Measurements from ENCODE around the gene RAB30. TPM values are rescaled to one million over a fixed set of nuclear protein-coding genes. Genes with fewer than 3 reads are reported as not detected.

Gene RAB30
- total and polyA plus RNA-seq, 2 donors (not counting 3 experiments of a cell fraction or from before 2014, with no cell fraction given), result 4.1 to 14.6 TPM

DNA sequence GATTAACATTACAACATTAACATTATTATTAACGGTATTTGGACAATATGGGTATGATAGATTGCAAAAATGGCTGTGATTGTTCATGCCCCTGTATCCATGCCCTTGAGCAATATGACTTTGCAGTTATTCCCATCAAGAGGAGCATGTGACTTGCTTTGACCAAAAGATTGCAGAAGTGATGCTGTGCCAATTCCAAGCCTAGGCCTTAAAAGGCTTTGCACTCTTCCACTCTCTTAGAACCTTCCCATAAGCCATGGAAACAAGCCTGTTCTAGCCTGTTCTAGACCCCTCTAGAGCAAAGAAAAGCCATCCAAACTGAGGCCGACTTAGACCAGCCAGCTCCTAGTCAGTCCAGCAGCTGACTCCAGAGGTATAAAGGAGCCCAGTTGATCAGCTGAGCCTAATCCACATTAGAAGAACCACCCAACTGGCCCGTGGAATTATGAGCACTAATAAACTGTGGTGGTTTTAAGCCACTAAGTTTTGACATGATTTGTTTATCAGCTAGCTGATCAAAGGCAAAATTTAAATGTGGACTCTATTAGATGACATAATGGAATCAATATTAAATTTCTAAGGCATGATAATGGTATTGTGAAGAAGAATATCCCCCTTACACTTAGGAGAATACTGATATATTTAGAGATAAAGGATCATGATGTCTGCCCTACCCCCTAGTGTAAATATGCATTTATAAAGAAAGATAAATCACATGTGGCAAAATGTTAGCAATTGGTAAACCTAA is 28.6 kb downstream of the RAB30 start:
- H3K36me3 ChIP-seq (ENCODE audit: control insufficient read depth in 2 of 2, extremely low read depth in 1 of 2, insufficient read depth in 2 of 2, low read length in 2 of 2), result no peaks in the 10 kb centered on the region

DNA sequence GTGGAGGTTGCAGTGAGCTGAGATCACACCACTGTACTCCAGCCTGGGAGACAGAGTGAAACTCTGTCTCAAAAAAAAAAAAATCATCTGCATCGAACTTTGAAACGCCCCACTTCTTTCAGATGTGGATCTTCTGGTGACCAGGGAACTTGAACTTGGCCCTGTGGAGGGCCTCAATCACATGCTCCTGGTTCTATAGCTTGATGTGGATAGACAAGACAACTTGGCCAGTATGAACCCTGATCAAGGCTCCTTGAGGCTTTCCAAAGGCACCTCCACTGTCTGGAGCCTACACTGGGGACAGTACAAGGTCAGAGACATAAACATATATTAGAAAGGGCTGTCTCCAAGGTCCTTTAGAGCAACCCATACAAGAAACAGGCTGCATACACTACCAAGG is 30.6 kb downstream of the RAB30 start:
- dilution Hi-C loops (cut with MboI; ENCODE audit: extremely low pct_ligation_motif_present, low sequenced_read_pairs), result no loop called here

More for the DNA sequence above, 28.6 kb downstream of the RAB30 start:
- no peak for FAIRE-seq
- H2AFZ ChIP-seq (ENCODE audit: low read depth, low read length), result no peak overlapping the region
- no peak overlapping the region for H3K9ac ChIP-seq (replicated peaks; ENCODE audit: extremely low read depth, insufficient read depth, low read length)
- intact Hi-C loops (cut with micrococcal nuclease) (no loop called here), dilution Hi-C loops (cut with MboI; ENCODE audit: extremely low pct_ligation_motif_present, low sequenced_read_pairs) (no loop called here)
- POLR2A ChIA-PET, result no interaction called here
- no peak for TF ChIP-seq JUN (IDR thresholded peaks at IDR 0.05; ENCODE audit: borderline replicate concordance, insufficient read depth, insufficient read length, low read depth)
- TF ChIP-seq FOS (IDR thresholded peaks at IDR 0.05; ENCODE audit: borderline replicate concordance, insufficient read depth, low read length), result no peak
- no peak for TF ChIP-seq GATA2 (IDR thresholded peaks at IDR 0.05; ENCODE audit: insufficient read depth, insufficient read length, low read depth, low read length)
- H4K20me1 ChIP-seq (replicated peaks; ENCODE audit: control insufficient read depth, extremely low read depth, insufficient read depth, low read length), result no peaks in the 10 kb centered on the region
- H3K9me1 ChIP-seq (replicated peaks; ENCODE audit: control insufficient read depth, extremely low read depth, insufficient read depth, low read length), result no peaks in the 10 kb centered on the region
- H3K4me3 ChIP-seq (replicated peaks in 1 of 3; ENCODE audit: insufficient read depth in 1 of 3, low read depth in 1 of 3, low read length in 3 of 3), result no peak overlapping the region
- H3K4me1 ChIP-seq (ENCODE audit: control insufficient read depth, extremely low read depth, insufficient read depth, low read length), result peaks cover 48% of the 10 kb centered on the region
- no peaks in the 10 kb centered on the region for H3K9me3 ChIP-seq (replicated peaks; ENCODE audit: control insufficient read depth, insufficient read depth, low read length)
- H3K27me3 ChIP-seq (ENCODE audit: control insufficient read depth in 2 of 2, insufficient read depth in 2 of 2, low read length in 2 of 2), result no peaks in the 10 kb centered on the region
- H3K79me2 ChIP-seq (ENCODE audit: control insufficient read depth, insufficient read depth, low read length), result peaks cover 4% of the 10 kb centered on the region
- DNase-seq (ENCODE audit: low read depth, low spot score), result no peak
- CTCF ChIA-PET, result no interaction called here
- BruUV-seq (replicated peaks), result no TSS peak
- no peak overlapping the region for H3K4me2 ChIP-seq (ENCODE audit: insufficient read depth, low read length)
- H3K27ac ChIP-seq (ENCODE audit: insufficient read depth, low read depth, low read length), result no peak overlapping the region

More for the DNA sequence above, 30.6 kb downstream of the RAB30 start:
- TF ChIP-seq MYC (IDR thresholded peaks at IDR 0.05; ENCODE audit: low read depth, low read length) (no peak), JUN (IDR thresholded peaks at IDR 0.05; ENCODE audit: borderline replicate concordance, insufficient read depth, insufficient read length, low read depth) (no peak), POLR2A (IDR thresholded peaks at IDR 0.05; ENCODE audit: low read depth, low read length) (no peak), POLR2AphosphoS5 (IDR thresholded peaks at IDR 0.05; ENCODE audit: insufficient read depth, low read depth, low read length) (no peak), EZH2 (IDR thresholded peaks at IDR 0.05; ENCODE audit: borderline replicate concordance, low read depth, low read length, severe bottlenecking) (no peak), FOS (IDR thresholded peaks at IDR 0.05; ENCODE audit: borderline replicate concordance, insufficient read depth, low read length) (no peak), GATA2 (IDR thresholded peaks at IDR 0.05; ENCODE audit: insufficient read depth, insufficient read length, low read depth, low read length) (no peak)
- TF ChIP-seq, protein P1, sequence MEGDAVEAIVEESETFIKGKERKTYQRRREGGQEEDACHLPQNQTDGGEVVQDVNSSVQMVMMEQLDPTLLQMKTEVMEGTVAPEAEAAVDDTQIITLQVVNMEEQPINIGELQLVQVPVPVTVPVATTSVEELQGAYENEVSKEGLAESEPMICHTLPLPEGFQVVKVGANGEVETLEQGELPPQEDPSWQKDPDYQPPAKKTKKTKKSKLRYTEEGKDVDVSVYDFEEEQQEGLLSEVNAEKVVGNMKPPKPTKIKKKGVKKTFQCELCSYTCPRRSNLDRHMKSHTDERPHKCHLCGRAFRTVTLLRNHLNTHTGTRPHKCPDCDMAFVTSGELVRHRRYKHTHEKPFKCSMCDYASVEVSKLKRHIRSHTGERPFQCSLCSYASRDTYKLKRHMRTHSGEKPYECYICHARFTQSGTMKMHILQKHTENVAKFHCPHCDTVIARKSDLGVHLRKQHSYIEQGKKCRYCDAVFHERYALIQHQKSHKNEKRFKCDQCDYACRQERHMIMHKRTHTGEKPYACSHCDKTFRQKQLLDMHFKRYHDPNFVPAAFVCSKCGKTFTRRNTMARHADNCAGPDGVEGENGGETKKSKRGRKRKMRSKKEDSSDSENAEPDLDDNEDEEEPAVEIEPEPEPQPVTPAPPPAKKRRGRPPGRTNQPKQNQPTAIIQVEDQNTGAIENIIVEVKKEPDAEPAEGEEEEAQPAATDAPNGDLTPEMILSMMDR (IDR thresholded peaks at IDR 0.05; ENCODE audit: extremely low read depth in 1 of 2, insufficient read depth in 1 of 2, low read depth in 1 of 2, low read length in 2 of 2), result no peak
- TF ChIP-seq, protein P2, sequence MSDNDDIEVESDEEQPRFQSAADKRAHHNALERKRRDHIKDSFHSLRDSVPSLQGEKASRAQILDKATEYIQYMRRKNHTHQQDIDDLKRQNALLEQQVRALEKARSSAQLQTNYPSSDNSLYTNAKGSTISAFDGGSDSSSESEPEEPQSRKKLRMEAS (IDR thresholded peaks at IDR 0.05; ENCODE audit: insufficient read depth, insufficient read length), result no peak
- Histone ChIP-seq H3K4me2 (ENCODE audit: insufficient read depth, low read length) (no peak overlapping the region), H4K20me1 (replicated peaks; ENCODE audit: control insufficient read depth, extremely low read depth, insufficient read depth, low read length) (no peaks in the 10 kb centered on the region), H3K4me3 (replicated peaks in 1 of 3; ENCODE audit: insufficient read depth in 1 of 3, low read depth in 1 of 3, low read length in 3 of 3) (no peak overlapping the region), H3K4me1 (ENCODE audit: control insufficient read depth, extremely low read depth, insufficient read depth, low read length) (peaks cover 28% of the 10 kb centered on the region), H2AFZ (ENCODE audit: low read depth, low read length) (no peak overlapping the region), H3K9me1 (replicated peaks; ENCODE audit: control insufficient read depth, extremely low read depth, insufficient read depth, low read length) (no peaks in the 10 kb centered on the region), H3K79me2 (ENCODE audit: control insufficient read depth, insufficient read depth, low read length) (peaks cover 3% of the 10 kb centered on the region), H3K9ac (replicated peaks; ENCODE audit: extremely low read depth, insufficient read depth, low read length) (no peak overlapping the region), H3K27me3 (ENCODE audit: control insufficient read depth in 2 of 2, insufficient read depth in 2 of 2, low read length in 2 of 2) (no peaks in the 10 kb centered on the region), H3K9me3 (replicated peaks; ENCODE audit: control insufficient read depth, insufficient read depth, low read length) (no peaks in the 10 kb centered on the region), H3K36me3 (ENCODE audit: control insufficient read depth in 2 of 2, extremely low read depth in 1 of 2, insufficient read depth in 2 of 2, low read length in 2 of 2) (no peaks in the 10 kb centered on the region), H3K27ac (ENCODE audit: insufficient read depth, low read depth, low read length) (no peak overlapping the region)
- no peak for FAIRE-seq
- intact Hi-C loops (cut with micrococcal nuclease), result no loop called here
- DNase-seq (ENCODE audit: low read depth, low spot score), result no peak
- no TSS peak for BruUV-seq (replicated peaks)
- POLR2A ChIA-PET, result no interaction called here
- CTCF ChIA-PET, result interaction anchor here (1.3 kb wide), 1 partner anchor 11 kb away, joined by 4 read pairs; no protein-coding TSS in a partner anchor
